Glutamatergic neuron (in vitro differentiated cells): ENCODE data around the gene FAM53A. TPM values are rescaled to one million over a fixed set of nuclear protein-coding genes. Genes with fewer than 3 reads are reported as not detected.

ENCODE experiments used
- DNase-seq: peaks from one replicate; pipeline ENCODE4 v3.0.0; 2022
- H3K27ac Mint-ChIP-seq: one replicate; pipeline ENCODE4 v1.8.0; 2020; ENCODE audit warnings: mild to moderate bottlenecking, mixed read lengths, inconsistent platforms; ENCODE audit not compliant: unreplicated experiment
- H3K27me3 Mint-ChIP-seq: one replicate; pipeline ENCODE4 v1.8.0; 2020; ENCODE audit warnings: mild to moderate bottlenecking, moderate library complexity, mixed read lengths, inconsistent platforms; ENCODE audit not compliant: unreplicated experiment
- H3K36me3 Mint-ChIP-seq: one replicate; pipeline ENCODE4 v1.8.0; 2020; ENCODE audit warnings: mild to moderate bottlenecking, mixed read lengths, inconsistent platforms; ENCODE audit not compliant: unreplicated experiment
- H3K4me1 Mint-ChIP-seq: one replicate; pipeline ENCODE4 v1.8.0; 2020; ENCODE audit warnings: mild to moderate bottlenecking, low read depth, mixed read lengths, inconsistent platforms; ENCODE audit not compliant: unreplicated experiment
- H3K4me3 Mint-ChIP-seq: one replicate; pipeline ENCODE4 v1.8.0; 2020; ENCODE audit warnings: mild to moderate bottlenecking, mixed read lengths, inconsistent platforms; ENCODE audit not compliant: unreplicated experiment
- H3K9me3 Mint-ChIP-seq: one replicate; pipeline ENCODE4 v1.8.0; 2020; ENCODE audit warnings: mild to moderate bottlenecking, moderate library complexity, mixed read lengths, inconsistent platforms; ENCODE audit not compliant: unreplicated experiment
- CTCF ChIP-seq: fragments of 200-600 bp; sonication (generic); IDR thresholded peaks from one replicate; pipeline ENCODE4 v1.5.0; 2021; ENCODE audit not compliant: partially characterized antibody, unreplicated experiment
- total RNA-seq: library from RNA; stranded (reverse); fragmentation: NEBNext Ultra II Directional; extraction: Animal tissue kit (Norgen Biotek cat#: 25700); gene quantifications from one replicate; pipeline ENCODE4 v1.2.1, GENCODE V29; 2021; ENCODE audit not compliant: unreplicated experiment

FAM53A gene
- total RNA-seq, 1 donor from 2014 or later, result 1.1 TPM

DNA sequence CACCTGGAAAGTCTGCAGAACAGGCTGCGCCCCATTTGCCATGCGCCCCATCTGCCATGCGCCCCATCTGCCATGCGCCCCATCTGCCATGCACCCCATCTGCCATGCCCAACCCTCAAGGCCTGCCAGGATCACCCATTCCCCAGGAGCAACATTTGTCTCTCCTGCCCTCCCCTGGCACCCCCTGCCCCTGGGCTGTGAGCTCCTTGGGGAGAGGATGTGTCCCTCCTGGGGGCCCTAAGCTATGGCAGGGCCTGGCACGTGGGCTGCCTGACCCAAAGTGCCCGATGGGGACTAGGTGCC lies 82.6 kb downstream of the FAM53A start:
- peaks cover 20% of the 10 kb centered on the region for H3K4me1 Mint-ChIP-seq
- H3K36me3 Mint-ChIP-seq, result no peaks in the 10 kb centered on the region
- peaks cover 6% of the 10 kb centered on the region for H3K9me3 Mint-ChIP-seq
- no peak overlapping the region for H3K4me3 Mint-ChIP-seq
- no peak for TF ChIP-seq CTCF
- no peak overlapping the region for H3K27ac Mint-ChIP-seq
- H3K27me3 Mint-ChIP-seq, result peaks cover 3% of the 10 kb centered on the region
- no peak for DNase-seq

- Mint-ChIP-seq H3K9me3 (peaks cover 6% of the 10 kb centered on the region), H3K4me1 (peaks cover 20% of the 10 kb centered on the region), H3K36me3 (no peaks in the 10 kb centered on the region), H3K27ac (peak overlapping the region; percentile 92), H3K4me3 (peak overlapping the region; percentile 78), H3K27me3 (peaks cover 2% of the 10 kb centered on the region)
- no peak for TF ChIP-seq CTCF
- peak; percentile 57 for DNase-seq
Observed at GRCh38 chr4:1600811-1601532, 83.1 kb downstream of the FAM53A start.

GRCh38 chr4:1600211-1600780 lies 83.8 kb downstream of the FAM53A start:
- Mint-ChIP-seq H3K36me3 (no peaks in the 10 kb centered on the region), H3K27me3 (no peaks in the 10 kb centered on the region), H3K4me3 (peak overlapping the region; percentile 78), H3K27ac (peak overlapping the region; percentile 92), H3K9me3 (peaks cover 4% of the 10 kb centered on the region), H3K4me1 (peaks cover 20% of the 10 kb centered on the region)
- peak; percentile 14 for DNase-seq
- no peak for TF ChIP-seq CTCF

GRCh38 chr4:1599491-1600210 lies 84.5 kb downstream of the FAM53A start:
- Mint-ChIP-seq H3K4me1 (peaks cover 21% of the 10 kb centered on the region), H3K4me3 (no peak overlapping the region), H3K27me3 (peaks cover 2% of the 10 kb centered on the region), H3K36me3 (no peaks in the 10 kb centered on the region), H3K9me3 (peaks cover 4% of the 10 kb centered on the region), H3K27ac (no peak overlapping the region)
- peak; percentile 29 for DNase-seq
- TF ChIP-seq CTCF, result no peak

GRCh38 chr4:1599026-1599481 lies 85.1 kb downstream of the FAM53A start:
- Mint-ChIP-seq H3K36me3 (no peaks in the 10 kb centered on the region), H3K27ac (no peak overlapping the region), H3K9me3 (peaks cover 5% of the 10 kb centered on the region), H3K4me3 (no peak overlapping the region), H3K4me1 (peaks cover 23% of the 10 kb centered on the region), H3K27me3 (peaks cover 6% of the 10 kb centered on the region)
- DNase-seq, result peak; percentile 9
- no peak for TF ChIP-seq CTCF
